HG03045 (cell line): ENCODE data around the gene CLSTN1.

Source experiments
- ATAC-seq: cut with Tn5 transposase; IDR thresholded peaks from one replicate; pipeline ENCODE4 v1.9.1; 2021; ENCODE audit warnings: mild to moderate bottlenecking, moderate library complexity; ENCODE audit not compliant: unreplicated experiment

Gene CLSTN1

DNA sequence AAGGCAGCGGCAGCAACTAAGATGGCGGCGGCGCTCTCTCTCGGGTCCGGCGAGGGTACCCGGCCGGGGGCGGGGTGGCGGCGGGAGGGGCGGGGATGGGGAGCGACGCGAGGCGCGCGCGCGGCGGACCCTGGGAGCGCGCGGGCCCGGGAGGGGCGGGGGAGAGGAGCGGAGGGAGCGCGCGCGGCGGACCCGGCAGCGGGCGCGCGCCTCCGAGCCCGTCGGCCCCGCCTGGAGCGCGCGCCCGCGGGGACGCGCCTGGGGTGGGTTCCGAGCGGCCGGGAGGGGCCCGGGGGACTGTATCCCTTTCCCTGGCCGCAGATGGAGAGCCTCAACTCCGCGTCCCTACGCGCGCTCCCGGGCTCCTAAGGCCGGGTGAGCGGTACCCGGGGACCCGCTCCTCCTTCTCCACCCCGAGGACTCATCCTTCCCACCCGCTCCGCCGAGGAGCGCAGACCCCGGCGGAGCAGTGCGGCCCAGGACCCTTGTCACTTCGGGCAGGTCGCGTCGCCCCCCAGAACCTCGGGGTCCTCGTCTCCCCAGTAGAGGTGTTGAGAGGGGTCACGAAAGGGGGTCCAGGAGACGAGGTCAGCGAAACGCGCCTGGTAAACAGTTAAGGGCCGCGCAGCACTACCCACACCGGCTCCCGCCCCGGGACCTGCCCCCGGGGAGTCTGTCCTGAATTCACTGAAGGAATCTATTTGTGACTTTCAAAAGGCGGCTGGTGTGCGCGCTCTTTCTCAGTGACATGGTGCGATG is at the start of gene CLSTN1:
Gene CLSTN1 (minus strand): TSS at position 23 of the 759 bp plus-strand sequence. CDS start 232 bp downstream, outside the sequence.
- ATAC-seq: peak; percentile 66

DNA sequence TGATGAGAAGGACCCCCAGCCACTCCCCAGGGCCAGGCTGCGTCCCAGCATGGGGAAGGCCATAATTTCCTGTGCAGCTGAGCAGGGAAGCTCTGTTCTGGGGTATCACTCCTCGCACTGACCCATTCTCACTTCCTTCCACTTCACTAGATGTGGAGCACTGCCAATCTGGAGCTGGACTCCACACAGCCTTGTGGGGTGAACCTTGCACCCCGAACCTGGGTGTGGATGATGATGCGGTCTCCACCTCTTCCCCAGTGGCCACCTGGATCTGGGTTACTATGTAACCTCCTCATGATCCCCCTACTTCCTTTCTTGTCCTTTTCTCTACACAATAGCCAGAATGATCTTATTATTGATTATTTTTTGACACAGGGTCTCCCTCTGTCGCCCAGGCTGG is 49.6 kb upstream of the CLSTN1 start:
- no peak for ATAC-seq

DNA sequence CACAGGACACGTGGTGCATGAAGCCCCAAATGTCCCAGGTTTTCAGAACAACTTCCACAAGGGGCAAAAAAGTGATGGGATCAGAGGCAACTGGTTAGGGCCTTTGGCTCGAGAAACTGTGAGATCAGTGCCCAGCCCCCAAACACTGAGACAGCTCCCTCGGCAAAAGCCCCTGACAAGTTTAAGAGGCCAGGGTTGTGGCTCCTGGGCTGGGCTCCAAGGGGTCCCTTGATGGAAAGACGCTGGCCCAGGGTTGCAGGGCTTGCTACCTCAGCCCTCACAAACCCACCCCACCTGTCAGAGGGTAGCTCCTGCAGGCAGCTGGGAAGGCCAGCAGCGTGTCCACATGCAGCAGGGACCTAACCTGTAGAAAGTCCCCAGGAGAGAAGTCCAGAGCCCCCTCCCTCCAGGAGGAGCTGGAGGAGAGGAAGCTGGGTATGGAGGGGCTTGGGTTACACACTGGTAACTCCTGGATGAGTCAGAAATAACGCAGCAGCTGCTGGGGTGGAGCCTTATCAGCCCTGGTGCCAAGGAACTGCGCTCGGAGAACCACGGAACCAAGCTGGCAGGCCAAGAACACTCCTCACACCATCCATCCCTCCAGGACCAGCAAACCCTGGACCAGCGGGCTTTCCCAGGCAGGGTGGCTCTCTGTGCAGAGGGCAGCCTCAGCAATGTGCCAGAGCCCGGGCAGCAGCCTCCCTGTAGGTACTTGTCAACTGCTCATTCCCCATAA is 48.8 kb upstream of the CLSTN1 start:
- no peak for ATAC-seq

DNA sequence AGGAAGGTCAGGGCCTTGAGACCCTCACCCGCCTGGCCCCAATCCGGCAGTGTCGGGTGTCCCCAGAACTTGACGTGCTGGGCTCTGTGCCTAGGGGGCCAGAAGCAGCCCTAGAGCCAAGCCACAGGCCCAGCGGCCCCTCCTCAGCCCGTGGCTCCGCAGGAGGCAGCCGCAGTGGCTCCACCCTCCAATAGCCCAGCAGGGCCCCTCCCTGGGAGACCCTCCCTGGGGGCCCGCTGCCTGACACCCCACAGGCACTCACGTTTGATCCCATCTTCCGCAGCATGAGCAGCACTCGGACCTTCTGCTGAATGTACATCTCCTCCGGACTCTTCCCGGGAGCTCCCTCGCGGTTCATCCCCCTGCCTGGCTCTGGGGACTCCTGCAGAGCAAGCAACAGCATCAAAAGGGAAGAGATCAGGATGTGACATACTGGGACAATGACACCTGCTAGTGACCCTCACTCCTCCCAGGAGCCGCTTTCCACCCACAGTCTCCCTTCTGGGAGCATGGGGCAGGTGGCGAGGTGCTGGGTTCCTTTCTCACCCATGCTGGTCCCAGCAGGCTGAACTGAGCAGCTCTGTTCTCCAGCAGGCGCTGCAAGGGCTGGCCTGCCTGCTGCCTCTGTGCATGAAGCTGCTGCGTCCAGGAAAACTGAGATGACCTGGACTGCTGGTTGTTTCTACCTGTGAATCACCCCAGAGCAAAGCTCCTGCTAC is 48.1 kb upstream of the CLSTN1 start:
- no peak for ATAC-seq

DNA sequence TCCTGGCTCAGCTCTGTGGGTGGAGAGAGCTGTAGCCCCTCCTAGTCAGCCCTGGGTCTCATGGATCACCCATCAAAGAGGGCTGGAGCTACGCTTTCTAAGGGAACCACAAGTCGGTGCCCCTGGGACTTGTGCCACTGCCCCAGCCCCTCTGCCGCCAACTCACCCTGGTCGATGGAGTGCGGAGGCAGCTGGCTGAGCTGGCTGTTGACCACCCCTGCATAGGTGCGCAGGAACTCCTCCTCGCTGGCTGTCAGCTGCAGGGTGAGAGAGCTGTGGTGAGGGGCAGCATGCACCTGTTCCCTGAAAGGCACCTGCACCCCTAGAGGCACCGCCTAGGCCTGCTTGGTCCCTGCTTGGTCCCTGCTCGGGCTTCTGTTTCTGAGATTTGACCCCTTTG is 47.3 kb upstream of the CLSTN1 start:
- no peak for ATAC-seq

DNA sequence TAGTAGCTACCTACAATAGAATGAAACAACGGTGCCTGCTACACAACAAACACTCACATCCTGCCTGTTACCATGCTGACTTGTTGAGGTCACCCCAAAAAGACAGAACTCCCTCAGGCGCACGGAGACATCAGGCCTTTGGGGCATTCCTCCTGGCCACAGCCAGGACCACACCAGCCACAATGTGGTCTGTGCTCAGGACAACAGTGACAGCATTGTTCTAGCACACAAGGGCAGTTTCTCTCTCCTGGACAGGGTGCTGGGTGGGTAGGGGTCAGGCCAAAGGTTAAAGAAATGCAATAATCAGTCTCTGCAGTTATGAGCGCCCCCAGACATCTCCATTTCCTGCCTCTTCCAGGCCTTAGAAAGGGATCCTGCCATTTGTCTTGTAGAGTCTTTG is 46.8 kb upstream of the CLSTN1 start:
- no peak for ATAC-seq

DNA sequence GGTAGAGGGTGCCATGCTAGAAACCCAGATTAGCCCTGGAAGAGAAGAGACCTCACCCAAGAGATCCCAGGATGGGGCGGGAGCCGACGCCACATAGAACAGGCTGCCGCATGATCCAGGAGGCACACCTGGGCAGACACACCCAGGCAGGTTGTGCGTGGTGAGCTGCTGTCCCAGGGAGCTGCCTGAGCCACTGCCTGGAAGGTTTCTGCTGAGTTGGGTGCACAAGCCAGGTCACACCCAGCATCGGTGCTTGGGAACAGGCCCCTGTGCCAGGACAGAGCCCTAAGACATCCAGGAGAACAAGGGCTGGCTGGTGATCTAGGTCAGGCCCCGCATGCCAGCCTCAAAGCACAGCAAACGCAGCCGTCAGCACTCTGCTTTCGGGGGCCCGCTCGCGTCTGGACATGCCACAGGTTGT is 46.1 kb upstream of the CLSTN1 start:
- no peak for ATAC-seq

DNA sequence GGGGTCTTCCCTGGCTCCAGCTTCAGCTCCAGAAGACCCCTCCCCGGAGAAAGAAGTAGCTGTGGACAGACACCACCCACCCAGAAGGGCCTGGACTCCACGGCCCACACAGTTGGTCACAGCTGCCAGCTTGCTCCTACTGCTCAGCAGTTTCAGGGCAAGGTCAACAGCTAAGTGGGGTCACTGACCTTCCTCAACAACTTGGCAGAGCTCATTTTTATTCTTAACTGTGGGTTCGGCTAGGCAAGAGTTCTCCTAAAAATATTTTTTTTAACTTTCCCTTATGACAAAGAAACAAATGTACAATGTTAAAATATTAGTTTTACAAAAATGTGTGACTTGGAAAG is 44.5 kb upstream of the CLSTN1 start:
- no peak for ATAC-seq

DNA sequence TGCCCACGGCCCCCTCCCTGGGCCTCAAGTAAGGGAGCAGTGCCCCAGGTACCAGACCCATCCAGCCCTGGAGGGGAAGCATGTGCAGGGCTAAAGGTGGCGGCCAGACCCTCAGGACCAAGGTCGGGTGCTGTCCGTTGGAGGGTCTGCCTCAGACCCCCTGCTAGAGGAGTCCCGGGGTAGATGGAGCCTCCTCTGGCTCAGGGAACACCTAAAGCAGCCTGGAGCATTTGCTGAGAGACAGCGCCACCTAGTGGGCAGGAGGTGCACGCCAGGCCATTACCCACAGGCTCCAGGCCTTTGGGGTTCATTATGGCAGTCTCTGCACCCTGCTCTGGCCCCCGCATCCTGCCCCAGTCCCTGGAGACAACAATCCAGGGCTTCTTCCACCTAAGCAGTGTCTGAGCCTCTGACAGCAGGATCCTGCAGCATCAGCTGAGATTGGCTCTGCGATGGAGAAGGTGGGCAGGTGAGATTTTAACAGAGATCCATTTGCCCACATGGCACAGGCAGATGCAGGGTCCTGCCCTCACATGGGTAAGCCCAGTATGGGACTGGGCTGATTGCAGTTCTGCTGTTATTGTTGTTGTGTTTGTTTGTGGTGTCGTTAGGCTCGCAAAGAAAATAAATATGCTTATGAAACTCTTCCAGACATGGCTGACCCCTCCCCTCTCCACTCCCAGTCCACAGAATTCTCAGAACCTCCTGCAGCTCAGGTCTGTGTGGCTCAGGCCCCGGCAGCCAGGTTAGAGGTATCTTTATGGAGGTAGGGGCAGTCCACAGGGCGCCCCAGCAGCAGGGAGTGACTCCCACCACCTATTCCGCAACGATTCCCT is 43.9 kb upstream of the CLSTN1 start:
- ATAC-seq: no peak

DNA sequence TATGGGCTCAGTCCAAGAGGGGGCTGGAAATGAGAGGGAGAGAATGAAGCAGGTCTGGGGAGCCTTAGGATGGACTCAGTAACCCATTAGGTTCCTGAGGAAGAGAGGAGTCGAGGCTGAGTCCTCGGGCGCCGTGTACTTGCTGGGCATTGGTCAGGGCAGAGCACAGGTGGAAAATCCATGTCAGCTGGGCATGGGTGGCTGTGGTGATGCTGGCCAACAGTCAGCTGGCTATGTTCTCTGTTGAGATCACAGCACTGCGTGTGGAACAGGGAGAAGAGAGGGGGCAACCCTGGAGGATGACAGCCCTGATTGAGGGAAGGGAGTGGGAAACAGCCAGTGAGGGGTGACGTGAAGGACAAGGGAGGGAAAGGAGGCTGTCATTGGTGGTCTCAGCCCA is 43.1 kb upstream of the CLSTN1 start:
- no peak for ATAC-seq

DNA sequence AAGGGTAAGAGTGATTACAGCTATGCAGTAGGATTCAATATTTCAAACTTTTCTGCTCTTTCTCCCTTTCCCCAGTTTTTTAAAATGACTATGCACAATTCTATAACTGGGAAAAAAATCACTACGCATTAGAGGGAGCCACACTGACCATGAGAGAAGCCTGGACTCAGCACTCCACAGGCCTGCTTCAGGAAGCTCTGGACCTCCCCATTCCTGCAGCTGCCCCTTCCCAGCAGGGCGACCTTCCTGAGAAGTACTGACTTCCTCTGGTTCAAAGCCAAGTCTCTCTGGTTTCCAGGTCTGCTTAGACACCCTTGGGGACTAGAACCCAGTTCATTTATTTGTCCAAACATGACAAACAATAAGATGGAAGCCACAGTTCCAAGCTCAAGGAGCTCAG is 42.0 kb upstream of the CLSTN1 start:
- no peak for ATAC-seq

DNA sequence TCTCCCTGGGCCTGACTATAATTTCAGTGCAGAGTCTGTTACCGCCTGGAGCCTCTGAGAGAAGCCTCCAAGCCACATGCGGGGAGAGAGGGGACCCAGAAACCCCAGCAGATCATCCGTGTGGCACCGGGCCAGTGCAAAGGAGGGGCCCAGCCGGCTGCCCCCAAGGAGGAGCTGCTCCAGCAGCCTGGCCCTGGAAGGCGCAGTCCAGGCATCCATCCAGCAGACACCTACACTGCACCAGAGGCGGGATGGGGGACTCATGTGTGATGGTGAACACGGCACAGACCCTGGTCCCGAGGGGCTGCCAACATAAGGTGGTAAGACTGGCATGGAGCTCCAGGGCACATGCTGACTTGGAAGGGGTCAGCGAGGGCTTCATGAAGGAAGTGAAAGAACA is 39.6 kb upstream of the CLSTN1 start:
- no peak for ATAC-seq

DNA sequence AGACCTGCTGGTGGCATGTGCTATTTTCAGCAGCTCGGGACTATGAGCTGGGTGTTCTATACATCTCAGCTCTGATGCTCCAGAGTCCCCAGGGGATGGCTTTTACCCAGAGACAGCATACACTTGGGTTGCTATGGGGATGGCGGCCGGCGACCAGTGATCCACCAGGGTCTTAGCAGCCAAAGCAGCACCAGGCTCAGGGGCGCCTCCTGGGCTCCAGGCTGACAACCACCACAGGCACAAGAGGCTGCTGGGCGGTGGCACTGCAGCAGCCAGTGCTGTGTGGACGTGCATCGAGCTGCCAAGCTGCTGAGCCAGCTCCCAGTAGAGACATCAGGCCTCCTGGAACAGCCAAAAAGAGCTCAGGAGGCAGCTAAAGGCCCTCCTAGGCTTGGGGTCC is 37.6 kb upstream of the CLSTN1 start:
- no peak for ATAC-seq

DNA sequence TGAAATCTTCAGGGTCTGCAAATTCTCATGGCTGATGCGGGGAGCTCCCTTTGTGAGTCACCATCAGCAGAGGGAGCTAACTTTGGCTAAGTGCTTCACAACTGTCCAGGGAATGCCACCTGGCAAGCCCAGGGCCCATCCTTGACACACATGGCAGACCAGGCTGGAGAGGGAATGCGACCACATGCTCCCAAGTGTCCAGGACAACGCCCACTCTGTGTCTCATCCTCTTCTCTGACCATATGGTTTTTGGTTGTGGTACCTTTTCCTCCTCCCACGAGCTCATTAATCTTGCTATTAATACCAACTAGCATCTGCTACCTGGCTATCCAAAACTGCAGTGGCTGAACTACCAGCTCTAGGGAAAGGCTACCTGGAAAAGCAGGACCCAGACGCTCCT is 37.1 kb upstream of the CLSTN1 start:
- ATAC-seq: no peak

DNA sequence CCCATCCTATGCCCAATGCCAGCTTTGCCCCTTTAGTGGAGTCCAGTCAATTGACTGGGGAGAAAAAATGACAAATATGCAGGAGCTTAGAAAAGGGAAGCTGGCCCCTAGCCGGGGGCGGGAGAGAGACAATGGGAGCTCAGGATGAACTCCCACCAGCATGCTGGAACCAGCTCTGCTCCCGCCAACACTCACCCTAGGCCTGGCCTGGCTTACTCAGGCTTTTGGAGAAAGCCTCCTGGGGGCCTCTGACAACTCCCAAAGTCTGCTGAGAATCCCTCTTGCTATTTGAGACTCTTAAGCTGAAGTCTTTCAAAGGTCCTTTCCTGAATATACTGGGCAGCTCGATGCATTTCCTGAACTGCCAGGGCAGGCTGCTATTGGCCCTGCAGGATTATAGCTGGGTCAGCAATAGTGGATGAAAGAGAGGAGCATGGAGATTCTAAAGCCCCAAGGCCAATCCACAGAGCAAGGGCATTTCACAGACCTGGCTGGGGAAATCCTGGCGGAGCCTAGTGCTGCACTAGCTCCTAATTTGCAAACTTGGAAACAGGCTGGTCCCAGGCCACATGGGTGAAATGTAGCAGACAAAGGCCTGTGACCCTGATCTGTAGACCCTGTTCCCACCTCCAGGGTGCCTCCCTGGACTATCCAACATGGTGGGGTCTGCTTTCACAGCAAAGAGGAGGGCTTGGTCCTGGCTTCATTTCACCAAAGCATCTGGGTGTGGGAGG is 35.7 kb upstream of the CLSTN1 start:
- no peak for ATAC-seq

DNA sequence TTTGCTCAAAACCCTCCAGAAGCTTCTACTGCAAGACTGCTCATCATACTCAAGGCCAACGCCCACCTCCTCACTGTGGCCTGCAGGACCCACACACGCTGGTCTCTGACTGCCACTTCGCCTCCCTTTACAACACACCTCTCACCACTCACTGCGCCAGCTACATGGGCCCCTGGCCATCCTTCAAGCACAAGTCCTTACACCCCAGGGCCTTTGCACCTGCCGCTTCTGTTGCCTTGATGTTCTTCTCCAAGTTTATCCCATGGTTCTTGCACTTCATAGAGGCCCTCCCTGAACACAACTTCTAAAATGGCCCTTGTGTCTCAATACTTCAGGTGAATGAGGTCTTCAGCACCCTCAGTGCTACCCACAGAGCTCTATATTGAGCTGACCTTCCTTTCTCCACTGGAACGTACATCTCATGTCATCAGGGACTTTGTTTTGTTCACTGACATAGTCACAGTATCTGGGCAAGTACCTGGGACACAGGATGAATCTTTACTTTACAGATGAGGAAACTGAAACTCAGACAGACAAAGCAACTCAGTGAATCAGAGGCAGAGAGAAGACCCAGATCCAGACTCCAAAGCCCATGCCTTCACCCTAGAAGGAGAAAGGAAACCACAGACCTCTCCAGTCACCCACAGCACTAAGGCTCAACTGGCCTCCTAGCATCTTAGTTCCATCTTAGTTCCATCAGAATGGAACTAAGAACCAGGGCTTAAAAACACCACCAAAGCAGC is 34.7 kb upstream of the CLSTN1 start:
- ATAC-seq: no peak

DNA sequence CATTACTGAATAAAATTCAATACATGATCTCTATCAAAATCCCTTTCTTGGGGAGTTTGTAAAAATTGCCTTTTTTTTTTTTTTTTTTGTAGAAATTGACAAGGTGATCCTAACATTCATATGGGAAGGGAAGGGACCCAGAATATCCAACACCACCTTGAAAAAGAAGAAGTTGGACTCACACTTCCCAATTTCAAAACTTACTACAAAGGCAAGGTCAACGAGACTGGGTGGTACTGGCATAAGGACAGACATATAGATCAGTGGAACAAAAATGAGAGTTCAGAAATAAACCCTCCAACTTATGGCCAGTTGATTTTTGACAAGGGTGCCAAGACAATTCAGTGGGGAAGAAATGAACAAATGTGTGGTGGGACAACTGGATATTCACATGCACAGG is 31.4 kb upstream of the CLSTN1 start:
- no peak for ATAC-seq

DNA sequence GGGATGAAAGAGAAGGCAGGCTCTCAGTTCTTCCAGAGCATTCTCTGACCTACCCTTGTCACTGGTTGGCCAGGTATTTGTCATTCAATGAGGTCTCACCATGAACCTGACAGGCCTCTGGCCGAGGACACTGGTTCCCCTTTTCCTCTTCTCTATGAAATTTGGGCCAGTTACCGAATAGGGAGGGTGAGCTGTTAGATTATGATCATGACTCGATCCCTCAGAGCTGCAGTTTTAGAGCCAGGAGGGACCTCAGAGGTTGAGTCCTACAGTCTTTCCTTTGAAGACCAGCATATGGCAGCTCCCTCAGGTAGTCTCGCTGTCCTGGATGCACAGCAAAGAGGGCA is 29.5 kb upstream of the CLSTN1 start:
- ATAC-seq: no peak

DNA sequence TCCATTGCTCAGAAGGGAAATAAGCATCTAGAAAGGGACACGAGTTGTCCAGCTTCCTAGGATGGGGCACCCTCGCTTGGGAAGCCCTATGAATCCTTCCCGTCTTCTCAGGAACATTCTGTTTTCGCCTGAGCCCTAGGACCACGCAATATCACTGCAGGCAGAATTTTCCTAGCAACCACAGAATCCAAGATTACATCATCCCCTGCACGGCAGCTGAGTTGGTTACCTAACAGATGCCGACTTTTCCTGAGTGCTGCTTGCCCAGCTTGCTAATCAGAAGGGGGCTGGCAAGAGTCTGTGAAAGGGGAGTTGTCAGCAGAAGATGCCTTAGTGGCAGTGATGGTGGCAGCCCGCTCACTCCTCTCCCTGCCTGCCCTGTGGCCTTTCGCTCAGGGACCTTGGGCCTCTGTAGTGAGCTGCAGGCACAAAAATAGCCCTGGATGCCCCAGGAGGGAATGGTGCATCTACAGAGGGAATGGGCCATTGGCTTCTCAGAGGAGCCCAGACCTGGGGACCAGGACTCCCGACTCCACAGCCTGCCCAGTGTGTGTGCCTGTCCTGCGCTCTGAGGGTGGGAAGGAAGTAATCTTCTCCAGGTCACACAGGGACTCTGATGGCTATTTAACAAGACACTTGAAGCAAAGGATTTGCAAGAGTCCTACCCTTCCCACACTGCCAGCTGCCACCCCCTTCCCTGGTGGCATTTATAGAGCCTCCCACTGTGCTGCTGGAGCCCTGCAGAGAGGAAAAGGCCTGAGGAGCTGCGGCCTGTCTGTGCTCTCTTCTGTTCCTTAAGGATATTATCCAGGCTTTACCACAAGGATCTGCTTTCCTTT is 28.9 kb upstream of the CLSTN1 start:
- no peak for ATAC-seq
